ENCODE data around the gene RARB. TPM values are rescaled to one million over a fixed set of nuclear protein-coding genes. Genes with fewer than 3 reads are reported as not detected.

The RARB gene
- total and polyA plus RNA-seq, 2 experiments from 2014 or later, result 0.14 to 0.42 TPM

DNA sequence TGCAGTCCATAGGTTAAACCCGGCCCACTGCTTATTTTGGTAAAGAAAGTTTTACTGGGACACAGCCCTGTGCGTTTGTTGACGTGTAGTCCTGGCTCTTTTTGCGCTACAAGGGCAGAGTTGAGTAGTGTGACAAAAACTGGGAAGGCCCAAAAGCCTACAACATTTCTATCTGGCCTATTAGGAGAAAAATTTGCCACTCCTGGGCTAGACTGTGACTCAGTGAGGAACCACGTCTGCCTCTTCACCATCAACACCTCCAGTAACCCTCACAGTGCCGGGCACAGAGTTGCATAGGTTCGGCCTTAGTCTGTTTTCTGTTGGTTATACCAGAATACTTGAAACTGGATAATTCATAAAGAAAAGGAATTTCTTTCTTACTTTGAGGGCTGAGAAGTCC, 126.3 kb downstream of the RARB start:
- Histone ChIP-seq H3K4me1 (ENCODE audit: insufficient read depth) (no peaks in the 10 kb centered on the region), H2AFZ (no peak overlapping the region), H3K27ac (ENCODE audit: low read depth) (no peak overlapping the region), H3K79me2 (replicated peaks; ENCODE audit: insufficient read depth) (no peaks in the 10 kb centered on the region), H3F3A (replicated peaks; ENCODE audit: low read depth) (no peaks in the 10 kb centered on the region), H3K36me3 (ENCODE audit: insufficient read depth) (no peaks in the 10 kb centered on the region), H3K4me3 (no peak overlapping the region), H4K20me1 (replicated peaks; ENCODE audit: insufficient read depth) (no peaks in the 10 kb centered on the region), H3K27me3 (ENCODE audit: insufficient read depth) (no peaks in the 10 kb centered on the region), H3K4me2 (no peak overlapping the region), H3K9me2 (ENCODE audit: insufficient read depth) (peaks cover 5% of the 10 kb centered on the region)
- peaks cover 6% of the 10 kb centered on the region; the same call in 2 of the 3 replicates for H3K4me1 Mint-ChIP-seq
- ATAC-seq (no peak), DNase-seq (ENCODE audit: low spot score) (no peak)
- H3K9me3 Mint-ChIP-seq, result peaks cover 3% of the 10 kb centered on the region; the same call in 1 of the 3 replicates
- no peaks in the 10 kb centered on the region for H3K36me3 Mint-ChIP-seq (ENCODE audit: low read depth)
- no peaks in the 10 kb centered on the region for H3K27me3 Mint-ChIP-seq (ENCODE audit: insufficient read depth, low read depth, poor library complexity)
- TF ChIP-seq, protein P1, sequence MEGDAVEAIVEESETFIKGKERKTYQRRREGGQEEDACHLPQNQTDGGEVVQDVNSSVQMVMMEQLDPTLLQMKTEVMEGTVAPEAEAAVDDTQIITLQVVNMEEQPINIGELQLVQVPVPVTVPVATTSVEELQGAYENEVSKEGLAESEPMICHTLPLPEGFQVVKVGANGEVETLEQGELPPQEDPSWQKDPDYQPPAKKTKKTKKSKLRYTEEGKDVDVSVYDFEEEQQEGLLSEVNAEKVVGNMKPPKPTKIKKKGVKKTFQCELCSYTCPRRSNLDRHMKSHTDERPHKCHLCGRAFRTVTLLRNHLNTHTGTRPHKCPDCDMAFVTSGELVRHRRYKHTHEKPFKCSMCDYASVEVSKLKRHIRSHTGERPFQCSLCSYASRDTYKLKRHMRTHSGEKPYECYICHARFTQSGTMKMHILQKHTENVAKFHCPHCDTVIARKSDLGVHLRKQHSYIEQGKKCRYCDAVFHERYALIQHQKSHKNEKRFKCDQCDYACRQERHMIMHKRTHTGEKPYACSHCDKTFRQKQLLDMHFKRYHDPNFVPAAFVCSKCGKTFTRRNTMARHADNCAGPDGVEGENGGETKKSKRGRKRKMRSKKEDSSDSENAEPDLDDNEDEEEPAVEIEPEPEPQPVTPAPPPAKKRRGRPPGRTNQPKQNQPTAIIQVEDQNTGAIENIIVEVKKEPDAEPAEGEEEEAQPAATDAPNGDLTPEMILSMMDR (conservative IDR thresholded peaks at IDR 0.05; ENCODE audit: low read depth in 2 of 2), result no peak
- TF ChIP-seq POLR2AphosphoS5 (IDR thresholded peaks at IDR 0.05; ENCODE audit: low read depth) (no peak), JUNB (IDR thresholded peaks at IDR 0.05; ENCODE audit: unreplicated experiment) (no peak), EZH2phosphoT487 (IDR thresholded peaks at IDR 0.05; ENCODE audit: unreplicated experiment) (no peak), ZNF331 (CRISPR knock-in tag; IDR thresholded peaks at IDR 0.05; ENCODE audit: low read depth) (no peak), STAT1 (IDR thresholded peaks at IDR 0.05; ENCODE audit: unreplicated experiment) (no peak), NANOG (IDR thresholded peaks at IDR 0.05; ENCODE audit: borderline replicate concordance) (no peak), ZNF114 (CRISPR knock-in tag; IDR thresholded peaks at IDR 0.05) (no peak), CREB1 (CRISPR knock-in tag; IDR thresholded peaks at IDR 0.05; ENCODE audit: low read depth) (no peak), EZH2 (IDR thresholded peaks at IDR 0.05; ENCODE audit: low read depth, unreplicated experiment) (no peak)
- TF ChIP-seq, protein P2, sequence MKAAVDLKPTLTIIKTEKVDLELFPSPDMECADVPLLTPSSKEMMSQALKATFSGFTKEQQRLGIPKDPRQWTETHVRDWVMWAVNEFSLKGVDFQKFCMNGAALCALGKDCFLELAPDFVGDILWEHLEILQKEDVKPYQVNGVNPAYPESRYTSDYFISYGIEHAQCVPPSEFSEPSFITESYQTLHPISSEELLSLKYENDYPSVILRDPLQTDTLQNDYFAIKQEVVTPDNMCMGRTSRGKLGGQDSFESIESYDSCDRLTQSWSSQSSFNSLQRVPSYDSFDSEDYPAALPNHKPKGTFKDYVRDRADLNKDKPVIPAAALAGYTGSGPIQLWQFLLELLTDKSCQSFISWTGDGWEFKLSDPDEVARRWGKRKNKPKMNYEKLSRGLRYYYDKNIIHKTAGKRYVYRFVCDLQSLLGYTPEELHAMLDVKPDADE (IDR thresholded peaks at IDR 0.05), result no peak
- TF ChIP-seq, protein P3, sequence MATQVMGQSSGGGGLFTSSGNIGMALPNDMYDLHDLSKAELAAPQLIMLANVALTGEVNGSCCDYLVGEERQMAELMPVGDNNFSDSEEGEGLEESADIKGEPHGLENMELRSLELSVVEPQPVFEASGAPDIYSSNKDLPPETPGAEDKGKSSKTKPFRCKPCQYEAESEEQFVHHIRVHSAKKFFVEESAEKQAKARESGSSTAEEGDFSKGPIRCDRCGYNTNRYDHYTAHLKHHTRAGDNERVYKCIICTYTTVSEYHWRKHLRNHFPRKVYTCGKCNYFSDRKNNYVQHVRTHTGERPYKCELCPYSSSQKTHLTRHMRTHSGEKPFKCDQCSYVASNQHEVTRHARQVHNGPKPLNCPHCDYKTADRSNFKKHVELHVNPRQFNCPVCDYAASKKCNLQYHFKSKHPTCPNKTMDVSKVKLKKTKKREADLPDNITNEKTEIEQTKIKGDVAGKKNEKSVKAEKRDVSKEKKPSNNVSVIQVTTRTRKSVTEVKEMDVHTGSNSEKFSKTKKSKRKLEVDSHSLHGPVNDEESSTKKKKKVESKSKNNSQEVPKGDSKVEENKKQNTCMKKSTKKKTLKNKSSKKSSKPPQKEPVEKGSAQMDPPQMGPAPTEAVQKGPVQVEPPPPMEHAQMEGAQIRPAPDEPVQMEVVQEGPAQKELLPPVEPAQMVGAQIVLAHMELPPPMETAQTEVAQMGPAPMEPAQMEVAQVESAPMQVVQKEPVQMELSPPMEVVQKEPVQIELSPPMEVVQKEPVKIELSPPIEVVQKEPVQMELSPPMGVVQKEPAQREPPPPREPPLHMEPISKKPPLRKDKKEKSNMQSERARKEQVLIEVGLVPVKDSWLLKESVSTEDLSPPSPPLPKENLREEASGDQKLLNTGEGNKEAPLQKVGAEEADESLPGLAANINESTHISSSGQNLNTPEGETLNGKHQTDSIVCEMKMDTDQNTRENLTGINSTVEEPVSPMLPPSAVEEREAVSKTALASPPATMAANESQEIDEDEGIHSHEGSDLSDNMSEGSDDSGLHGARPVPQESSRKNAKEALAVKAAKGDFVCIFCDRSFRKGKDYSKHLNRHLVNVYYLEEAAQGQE (IDR thresholded peaks at IDR 0.05; ENCODE audit: unreplicated experiment), result no peak
- TF ChIP-seq, protein P4, sequence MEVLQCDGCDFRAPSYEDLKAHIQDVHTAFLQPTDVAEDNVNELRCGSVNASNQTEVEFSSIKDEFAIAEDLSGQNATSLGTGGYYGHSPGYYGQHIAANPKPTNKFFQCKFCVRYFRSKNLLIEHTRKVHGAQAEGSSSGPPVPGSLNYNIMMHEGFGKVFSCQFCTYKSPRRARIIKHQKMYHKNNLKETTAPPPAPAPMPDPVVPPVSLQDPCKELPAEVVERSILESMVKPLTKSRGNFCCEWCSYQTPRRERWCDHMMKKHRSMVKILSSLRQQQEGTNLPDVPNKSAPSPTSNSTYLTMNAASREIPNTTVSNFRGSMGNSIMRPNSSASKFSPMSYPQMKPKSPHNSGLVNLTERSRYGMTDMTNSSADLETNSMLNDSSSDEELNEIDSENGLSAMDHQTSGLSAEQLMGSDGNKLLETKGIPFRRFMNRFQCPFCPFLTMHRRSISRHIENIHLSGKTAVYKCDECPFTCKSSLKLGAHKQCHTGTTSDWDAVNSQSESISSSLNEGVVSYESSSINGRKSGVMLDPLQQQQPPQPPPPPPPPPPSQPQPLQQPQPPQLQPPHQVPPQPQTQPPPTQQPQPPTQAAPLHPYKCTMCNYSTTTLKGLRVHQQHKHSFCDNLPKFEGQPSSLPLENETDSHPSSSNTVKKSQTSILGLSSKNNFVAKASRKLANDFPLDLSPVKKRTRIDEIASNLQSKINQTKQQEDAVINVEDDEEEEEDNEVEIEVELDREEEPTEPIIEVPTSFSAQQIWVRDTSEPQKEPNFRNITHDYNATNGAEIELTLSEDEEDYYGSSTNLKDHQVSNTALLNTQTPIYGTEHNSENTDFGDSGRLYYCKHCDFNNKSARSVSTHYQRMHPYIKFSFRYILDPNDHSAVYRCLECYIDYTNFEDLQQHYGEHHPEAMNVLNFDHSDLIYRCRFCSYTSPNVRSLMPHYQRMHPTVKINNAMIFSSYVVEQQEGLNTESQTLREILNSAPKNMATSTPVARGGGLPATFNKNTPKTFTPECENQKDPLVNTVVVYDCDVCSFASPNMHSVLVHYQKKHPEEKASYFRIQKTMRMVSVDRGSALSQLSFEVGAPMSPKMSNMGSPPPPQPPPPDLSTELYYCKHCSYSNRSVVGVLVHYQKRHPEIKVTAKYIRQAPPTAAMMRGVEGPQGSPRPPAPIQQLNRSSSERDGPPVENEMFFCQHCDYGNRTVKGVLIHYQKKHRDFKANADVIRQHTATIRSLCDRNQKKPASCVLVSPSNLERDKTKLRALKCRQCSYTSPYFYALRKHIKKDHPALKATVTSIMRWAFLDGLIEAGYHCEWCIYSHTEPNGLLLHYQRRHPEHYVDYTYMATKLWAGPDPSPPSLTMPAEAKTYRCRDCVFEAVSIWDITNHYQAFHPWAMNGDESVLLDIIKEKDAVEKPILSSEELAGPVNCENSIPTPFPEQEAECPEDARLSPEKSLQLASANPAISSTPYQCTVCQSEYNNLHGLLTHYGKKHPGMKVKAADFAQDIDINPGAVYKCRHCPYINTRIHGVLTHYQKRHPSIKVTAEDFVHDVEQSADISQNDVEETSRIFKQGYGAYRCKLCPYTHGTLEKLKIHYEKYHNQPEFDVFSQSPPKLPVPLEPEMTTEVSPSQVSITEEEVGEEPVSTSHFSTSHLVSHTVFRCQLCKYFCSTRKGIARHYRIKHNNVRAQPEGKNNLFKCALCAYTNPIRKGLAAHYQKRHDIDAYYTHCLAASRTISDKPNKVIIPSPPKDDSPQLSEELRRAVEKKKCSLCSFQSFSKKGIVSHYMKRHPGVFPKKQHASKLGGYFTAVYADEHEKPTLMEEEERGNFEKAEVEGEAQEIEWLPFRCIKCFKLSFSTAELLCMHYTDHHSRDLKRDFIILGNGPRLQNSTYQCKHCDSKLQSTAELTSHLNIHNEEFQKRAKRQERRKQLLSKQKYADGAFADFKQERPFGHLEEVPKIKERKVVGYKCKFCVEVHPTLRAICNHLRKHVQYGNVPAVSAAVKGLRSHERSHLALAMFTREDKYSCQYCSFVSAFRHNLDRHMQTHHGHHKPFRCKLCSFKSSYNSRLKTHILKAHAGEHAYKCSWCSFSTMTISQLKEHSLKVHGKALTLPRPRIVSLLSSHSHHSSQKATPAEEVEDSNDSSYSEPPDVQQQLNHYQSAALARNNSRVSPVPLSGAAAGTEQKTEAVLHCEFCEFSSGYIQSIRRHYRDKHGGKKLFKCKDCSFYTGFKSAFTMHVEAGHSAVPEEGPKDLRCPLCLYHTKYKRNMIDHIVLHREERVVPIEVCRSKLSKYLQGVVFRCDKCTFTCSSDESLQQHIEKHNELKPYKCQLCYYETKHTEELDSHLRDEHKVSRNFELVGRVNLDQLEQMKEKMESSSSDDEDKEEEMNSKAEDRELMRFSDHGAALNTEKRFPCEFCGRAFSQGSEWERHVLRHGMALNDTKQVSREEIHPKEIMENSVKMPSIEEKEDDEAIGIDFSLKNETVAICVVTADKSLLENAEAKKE (CRISPR knock-in tag; IDR thresholded peaks at IDR 0.05), result no peak
- no peak overlapping the region for H3K27ac Mint-ChIP-seq
- no peak overlapping the region for H3K4me3 Mint-ChIP-seq

Measured in GM23338 (cell line).